HG02610 (cell line): ENCODE results near the gene FAM209B.
"Not testable (repeated sequence)": the region's sequence is repeated elsewhere in the genome, so short reads cannot be mapped to it uniquely, and the experiment has no call there.

Experiments used
- ATAC-seq: cut with Tn5 transposase; IDR thresholded peaks from one replicate; pipeline ENCODE4 v1.9.1; 2021; ENCODE audit warnings: mild to moderate bottlenecking, moderate library complexity; ENCODE audit not compliant: unreplicated experiment

The FAM209B gene

DNA sequence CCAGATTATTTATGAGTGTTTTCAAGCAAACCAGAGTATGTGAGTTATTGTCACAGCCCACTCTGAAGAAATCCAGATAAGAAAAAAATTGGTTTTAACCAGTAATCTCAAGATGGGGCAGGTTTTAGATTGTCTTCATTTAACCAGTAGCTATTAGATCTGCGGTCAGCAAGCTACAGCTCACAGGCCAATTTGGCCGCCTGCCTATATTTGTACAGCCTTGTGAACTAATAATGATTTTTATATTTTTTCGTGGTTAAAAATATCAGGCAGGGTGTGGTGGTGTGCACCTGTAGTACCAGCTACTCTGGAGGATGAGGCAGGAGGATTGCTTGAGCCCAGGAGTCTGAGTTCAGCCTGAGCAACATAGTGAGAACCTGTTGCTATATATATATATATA, 5.0 kb downstream of the FAM209B start:
- no peak for ATAC-seq

DNA sequence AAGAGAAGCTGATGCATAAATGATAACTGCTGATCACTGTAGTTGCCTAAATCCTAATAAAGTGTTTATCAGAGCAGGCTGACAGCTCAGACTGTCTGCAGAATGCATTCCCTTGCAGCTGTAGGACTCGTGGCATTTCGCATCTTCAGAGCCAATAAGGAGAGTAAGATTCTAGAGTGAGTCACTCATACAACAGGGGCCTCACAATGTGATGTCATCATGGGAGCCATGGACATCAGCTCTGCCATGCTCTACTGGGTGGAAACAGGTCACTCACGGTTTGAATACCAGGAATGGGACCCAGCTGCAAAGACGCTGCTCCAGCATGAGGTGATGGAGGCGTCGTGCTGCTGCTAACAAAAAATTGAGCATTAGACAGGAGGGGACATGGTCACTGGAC, 7.4 kb downstream of the FAM209B start:
- no peak for ATAC-seq

- no peak for ATAC-seq
Measured at GRCh38 chr20:56542489-56543030, 9.5 kb downstream of the FAM209B start.

DNA sequence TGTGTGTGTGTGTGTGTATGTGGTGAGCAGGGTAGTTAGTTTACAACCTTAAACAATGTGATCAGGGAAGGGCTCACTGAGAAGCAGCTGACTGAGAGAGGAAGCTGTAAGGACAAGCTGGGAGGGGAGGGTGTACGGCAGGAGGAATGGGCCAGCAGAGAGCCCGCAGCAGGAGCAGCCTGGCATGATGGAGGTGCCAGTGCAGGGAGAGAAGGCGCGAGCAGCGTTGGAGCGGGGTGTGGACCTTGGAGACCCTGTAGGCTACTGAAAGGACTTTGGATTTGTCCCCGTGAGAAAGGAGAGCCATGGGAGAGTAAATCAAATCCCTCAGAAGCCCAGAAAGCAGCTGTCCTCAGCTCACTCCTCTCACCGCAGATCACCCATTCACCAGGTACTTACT, 18.5 kb downstream of the FAM209B start:
- no peak for ATAC-seq

DNA sequence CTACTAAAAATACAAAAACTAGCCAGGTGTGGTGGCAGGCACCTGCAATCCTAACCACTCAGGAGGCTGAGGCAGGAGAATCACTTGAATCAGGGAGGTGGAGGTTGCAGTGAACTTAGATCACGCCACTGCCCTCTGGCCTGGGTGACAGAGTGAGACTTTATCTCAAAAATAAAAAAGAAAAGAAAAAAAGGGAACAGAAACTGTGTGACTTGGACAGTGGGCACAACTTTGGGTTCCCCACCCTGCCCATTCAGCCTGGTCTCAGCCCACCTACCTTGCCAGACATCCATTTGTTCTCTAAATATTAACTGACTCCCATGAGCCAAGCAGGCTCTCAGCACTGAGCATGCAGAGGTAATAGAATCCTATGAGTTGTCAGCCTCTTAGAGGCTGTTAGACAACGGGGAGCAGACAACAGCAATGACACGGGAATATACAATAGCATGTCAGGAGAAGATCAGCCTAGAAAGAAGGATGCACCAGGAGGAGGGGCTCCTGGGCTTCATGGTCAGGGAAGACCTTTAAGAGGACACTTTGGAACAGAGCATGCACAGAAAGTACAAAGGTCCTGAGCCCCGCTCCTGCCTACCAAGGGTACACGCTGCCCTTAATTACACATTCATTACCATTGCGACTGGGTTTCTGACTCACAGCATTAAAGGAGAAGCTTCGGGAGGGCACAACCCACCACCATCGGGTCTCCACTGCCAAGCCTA, 20.0 kb downstream of the FAM209B start:
- ATAC-seq, result no peak

GRCh38 chr20:56554869-56555268, 21.8 kb downstream of the FAM209B start:
- ATAC-seq, result peak; percentile 79

GRCh38 chr20:56558968-56559367, 25.9 kb downstream of the FAM209B start:
- ATAC-seq, result no peak

DNA sequence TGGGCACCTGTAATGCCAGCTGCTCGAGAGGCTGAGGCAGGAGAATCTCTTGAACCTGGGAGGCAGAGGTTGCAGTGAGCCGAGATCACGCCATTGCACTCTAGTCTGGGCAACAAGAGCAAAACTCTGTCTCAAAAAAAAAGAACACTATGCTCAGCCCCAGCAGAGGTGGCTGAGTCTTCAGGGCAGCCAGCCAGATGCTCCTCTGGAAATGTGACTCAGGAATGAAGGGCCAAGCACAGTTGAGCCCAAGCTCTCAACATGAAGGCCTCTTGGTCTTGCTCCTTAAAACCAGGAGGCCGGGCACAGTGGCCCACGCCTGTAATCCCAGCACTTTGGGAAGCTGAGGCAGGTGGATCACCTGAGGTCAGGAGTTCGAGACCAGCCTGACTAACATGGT, 31.5 kb downstream of the FAM209B start:
- not testable (repeated sequence) for ATAC-seq

- ATAC-seq, result no peak
Measured at GRCh38 chr20:56565511-56565910, 32.5 kb downstream of the FAM209B start.

DNA sequence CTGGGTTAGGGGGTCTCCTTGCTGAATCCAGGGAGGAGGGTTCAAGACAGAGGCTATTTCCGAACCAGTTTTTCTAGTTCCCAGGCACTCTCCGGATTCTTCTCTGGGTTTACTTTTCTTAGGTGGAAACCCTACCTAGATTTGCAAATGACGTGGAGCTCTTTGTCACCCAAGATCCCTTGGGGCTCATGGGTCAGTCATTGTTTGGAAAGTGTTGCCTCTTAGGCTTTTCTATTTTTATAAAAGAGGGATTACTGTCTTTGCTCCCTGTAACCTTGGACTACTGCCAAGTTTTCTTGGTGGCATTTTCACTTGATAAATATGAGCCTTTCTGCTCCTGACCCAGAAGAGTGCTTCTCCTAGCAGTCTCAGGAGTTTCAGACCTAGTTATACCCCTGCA, 33.6 kb downstream of the FAM209B start:
- ATAC-seq, result no peak

GRCh38 chr20:56570832-56571231, 37.8 kb downstream of the FAM209B start:
- no peak for ATAC-seq

DNA sequence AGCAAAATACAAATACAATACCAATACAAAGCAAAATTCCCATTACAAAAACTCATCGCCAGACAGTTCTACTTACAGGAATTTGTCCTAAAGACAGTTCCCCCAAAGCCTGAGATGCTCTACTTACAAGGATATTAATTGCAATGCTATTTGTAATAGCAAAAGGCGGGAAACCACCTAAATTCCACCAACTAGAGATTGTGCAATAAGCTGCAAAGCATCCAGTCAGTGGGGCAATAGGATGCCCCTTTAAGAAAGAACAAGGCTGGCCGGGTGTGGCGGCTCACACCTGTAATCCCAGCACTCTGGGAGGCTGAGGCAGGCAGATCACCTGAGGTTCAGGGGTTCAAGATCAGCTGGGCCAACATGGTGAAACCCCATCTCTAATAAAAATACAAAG, 39.1 kb downstream of the FAM209B start:
- no peak for ATAC-seq

GRCh38 chr20:56573986-56574385, 40.9 kb downstream of the FAM209B start:
- ATAC-seq, result no peak

DNA sequence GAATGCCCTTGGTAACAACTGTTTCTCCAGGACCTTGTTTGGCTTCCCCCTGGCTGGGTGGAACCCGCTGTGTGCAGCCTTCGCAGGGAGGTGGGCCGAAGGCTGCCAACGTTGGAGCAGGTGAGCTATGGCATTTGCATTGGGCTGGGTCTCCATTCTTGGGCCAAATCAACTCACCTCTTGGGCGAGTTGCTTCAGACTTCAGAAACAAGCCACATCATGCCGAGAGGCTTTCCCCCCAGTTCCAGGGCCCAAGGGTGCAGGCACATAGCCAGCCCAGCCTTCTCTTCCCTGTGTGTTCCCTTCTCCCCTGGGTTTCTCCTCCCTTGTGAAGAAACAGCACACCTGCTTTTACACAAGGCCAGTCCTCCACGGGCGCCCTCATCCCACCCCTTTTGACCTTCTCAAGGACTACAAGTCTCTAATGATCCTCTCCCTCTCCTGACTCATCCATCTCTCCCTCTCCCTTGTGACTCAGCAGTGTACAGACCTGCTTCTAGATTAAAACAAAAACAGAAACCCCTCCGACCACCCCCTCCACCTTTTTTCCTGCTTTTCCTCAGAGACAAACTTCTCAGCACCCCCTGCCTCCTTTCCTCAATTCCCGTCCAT, 41.6 kb downstream of the FAM209B start:
- ATAC-seq, result no peak

- ATAC-seq, result no peak
Measured at GRCh38 chr20:56575157-56575556, 42.1 kb downstream of the FAM209B start.

GRCh38 chr20:56575961-56576360, 42.9 kb downstream of the FAM209B start:
- ATAC-seq, result no peak

GRCh38 chr20:56579301-56579710, 46.3 kb downstream of the FAM209B start:
- no peak for ATAC-seq

DNA sequence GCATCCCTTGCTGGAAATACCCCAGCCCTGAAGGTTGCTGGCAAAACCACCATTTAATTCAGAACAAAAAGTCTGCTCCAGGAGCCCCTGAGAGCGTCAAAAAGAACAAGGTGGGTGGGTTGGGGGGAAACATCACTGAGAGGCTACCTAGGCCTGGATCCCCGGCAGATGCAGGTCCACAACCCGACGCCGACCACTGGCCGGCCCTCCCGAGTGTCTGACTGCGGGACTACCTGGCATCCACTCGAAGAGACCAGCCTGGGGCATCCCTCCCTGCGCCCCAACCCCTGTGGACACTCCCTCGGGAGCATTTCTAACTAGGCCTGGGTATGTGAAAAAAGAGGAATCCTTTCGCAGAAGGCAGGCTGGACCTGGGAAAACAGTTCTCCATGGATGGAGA, 47.2 kb downstream of the FAM209B start:
- ATAC-seq, result no peak

DNA sequence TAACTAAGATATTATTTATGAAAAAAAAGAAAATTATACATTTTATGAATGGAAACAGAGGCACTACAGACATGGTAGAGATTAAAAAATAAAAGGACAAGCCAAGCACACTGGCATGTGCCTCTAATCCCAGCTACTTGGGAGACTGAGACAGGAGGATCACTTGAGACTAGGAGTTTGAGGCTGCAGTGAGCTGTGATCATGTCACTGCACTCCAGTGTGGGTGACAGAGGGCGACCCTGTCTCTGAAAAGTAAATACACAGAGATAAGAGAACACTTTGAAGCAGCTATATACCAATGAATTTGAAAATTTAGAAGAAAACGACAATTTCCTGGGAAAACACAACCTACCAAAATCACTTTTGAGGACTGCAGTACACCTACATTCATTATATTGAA, 48.7 kb downstream of the FAM209B start:
- ATAC-seq, result no peak

- ATAC-seq, result no peak
Measured at GRCh38 chr20:56582542-56582941, 49.5 kb downstream of the FAM209B start.

GRCh38 chr20:56584916-56585315, 51.9 kb downstream of the FAM209B start:
- ATAC-seq, result no peak
